GM12864 (cell line): Measurements from ENCODE around the gene ODF2L.

Source experiments
- DNase-seq: peaks from one replicate; pipeline ENCODE4 v3.0.0-alpha.2; 2011; ENCODE audit warnings: low read depth
- H3K4me3 ChIP-seq: 2 replicates; pipeline ENCODE4 v1.5.1; 2011; ENCODE audit warnings: mild to moderate bottlenecking, low read depth, low read length, control low read depth
- TF ChIP-seq, protein P1 (sequence below): IDR thresholded peaks from 2 replicates; pipeline ENCODE4 v1.5.1; 2011; ENCODE audit warnings: low read depth, mild to moderate bottlenecking, moderate library complexity, low read length, control low read depth, inconsistent platforms; ENCODE audit errors: missing control alignments

ODF2L gene

GRCh38 chr1:86322241-86322640 lies 73.9 kb downstream of the ODF2L start:
- no peak for DNase-seq
- H3K4me3 ChIP-seq = no peak overlapping the region
- TF ChIP-seq, protein P1, sequence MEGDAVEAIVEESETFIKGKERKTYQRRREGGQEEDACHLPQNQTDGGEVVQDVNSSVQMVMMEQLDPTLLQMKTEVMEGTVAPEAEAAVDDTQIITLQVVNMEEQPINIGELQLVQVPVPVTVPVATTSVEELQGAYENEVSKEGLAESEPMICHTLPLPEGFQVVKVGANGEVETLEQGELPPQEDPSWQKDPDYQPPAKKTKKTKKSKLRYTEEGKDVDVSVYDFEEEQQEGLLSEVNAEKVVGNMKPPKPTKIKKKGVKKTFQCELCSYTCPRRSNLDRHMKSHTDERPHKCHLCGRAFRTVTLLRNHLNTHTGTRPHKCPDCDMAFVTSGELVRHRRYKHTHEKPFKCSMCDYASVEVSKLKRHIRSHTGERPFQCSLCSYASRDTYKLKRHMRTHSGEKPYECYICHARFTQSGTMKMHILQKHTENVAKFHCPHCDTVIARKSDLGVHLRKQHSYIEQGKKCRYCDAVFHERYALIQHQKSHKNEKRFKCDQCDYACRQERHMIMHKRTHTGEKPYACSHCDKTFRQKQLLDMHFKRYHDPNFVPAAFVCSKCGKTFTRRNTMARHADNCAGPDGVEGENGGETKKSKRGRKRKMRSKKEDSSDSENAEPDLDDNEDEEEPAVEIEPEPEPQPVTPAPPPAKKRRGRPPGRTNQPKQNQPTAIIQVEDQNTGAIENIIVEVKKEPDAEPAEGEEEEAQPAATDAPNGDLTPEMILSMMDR = no peak

GRCh38 chr1:86318436-86318835 lies 77.7 kb downstream of the ODF2L start:
- H3K4me3 ChIP-seq = no peak overlapping the region
- TF ChIP-seq, protein P1 = no peak
- no peak for DNase-seq

DNA sequence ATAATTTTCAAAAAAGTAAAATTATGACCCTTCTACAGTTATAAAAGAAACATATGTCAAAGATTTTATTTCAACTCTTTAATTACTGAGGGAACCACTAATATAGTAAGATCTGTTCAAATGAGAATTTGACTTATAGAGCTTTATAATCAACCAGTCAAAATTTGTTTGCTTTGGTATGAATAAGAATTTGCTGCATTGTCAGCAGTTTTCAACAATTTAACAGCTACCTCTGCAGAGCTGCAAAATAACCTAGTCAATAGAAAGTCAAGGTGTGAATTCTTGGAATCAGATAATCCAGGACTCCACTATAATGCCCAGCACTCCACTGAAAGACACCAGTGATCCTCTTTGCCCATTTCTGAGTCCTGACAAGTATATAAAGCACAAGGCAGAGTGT lies 78.2 kb downstream of the ODF2L start:
- TF ChIP-seq, protein P1 = no peak
- H3K4me3 ChIP-seq = no peak overlapping the region

DNA sequence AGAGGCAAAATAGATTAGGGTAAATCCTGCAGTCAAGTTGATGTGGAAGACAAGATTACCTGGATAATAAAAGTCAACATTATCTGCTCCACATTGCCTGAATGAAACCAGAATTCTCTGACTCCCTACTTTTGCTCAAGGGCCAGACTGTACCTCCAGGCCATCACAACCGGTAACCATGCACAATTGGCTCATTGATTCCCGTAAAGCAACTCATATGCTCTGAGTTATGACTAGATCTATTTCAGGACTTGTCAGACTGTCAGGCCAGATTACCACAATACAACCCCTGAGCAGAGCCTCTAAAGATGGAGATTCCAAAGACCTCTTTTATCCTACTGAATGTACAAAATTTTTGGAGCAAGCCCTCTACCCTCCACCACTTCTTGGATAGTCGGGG lies 90.4 kb downstream of the ODF2L start:
- TF ChIP-seq, protein P1 = no peak
- DNase-seq = no peak
- no peak overlapping the region for H3K4me3 ChIP-seq

More for the DNA sequence above, 78.2 kb downstream of the ODF2L start:
- DNase-seq = no peak

- no peak for DNase-seq
- TF ChIP-seq, protein P1 = no peak
- H3K4me3 ChIP-seq = no peak overlapping the region
Observed at GRCh38 chr1:86303041-86303690, 93.0 kb downstream of the ODF2L start.
